Brain microvascular endothelial cell (primary cell): ENCODE data around the gene SERPINA4.
A peak's percentile ranks its signal among the peaks of the same experiment; 100 is the strongest.

Source experiments
- DNase-seq: peaks from one replicate; pipeline ENCODE4 v3.0.0-alpha.2; 2020
- H3K27ac ChIP-seq: fragments of 250-450 bp; sonication (Bioruptor Pico); 2 replicates; pipeline ENCODE4 v1.5.1; 2020; ENCODE audit warnings: mild to moderate bottlenecking, moderate library complexity
- H3K27me3 ChIP-seq: fragments of 250-450 bp; sonication (Bioruptor Pico); replicated peaks from 2 replicates; pipeline ENCODE4 v1.5.1; 2020; ENCODE audit warnings: mild to moderate bottlenecking
- H3K36me3 ChIP-seq: fragments of 250-450 bp; sonication (Bioruptor Pico); replicated peaks from 2 replicates; pipeline ENCODE4 v1.5.1; 2020; ENCODE audit warnings: mild to moderate bottlenecking
- H3K4me3 ChIP-seq: 2 replicates; pipeline ENCODE4 v1.5.1; 2011; ENCODE audit warnings: low read depth, mild to moderate bottlenecking, control low read depth, low read length, moderate library complexity
- CTCF ChIP-seq: IDR thresholded peaks from 2 replicates; pipeline ENCODE4 v1.5.1; 2011; ENCODE audit warnings: low read depth, mild to moderate bottlenecking, moderate library complexity, low read length, control low read depth, inconsistent platforms; ENCODE audit errors: missing control alignments
- in situ Hi-C: cut with HindIII; loops from 2 replicates; pipeline ENCODE4 v1.10.0; 2017; ENCODE audit warnings: low sequenced_read_pairs, low pct_ligation_motif_present

The SERPINA4 gene

GRCh38 chr14:94598506-94598815 is 37.2 kb downstream of the SERPINA4 start:
- H3K4me3 ChIP-seq: no peak overlapping the region
- no peak for DNase-seq
- peak overlapping the region; percentile 99 for H3K27ac ChIP-seq
- H3K36me3 ChIP-seq: no peaks in the 10 kb centered on the region
- no peak for TF ChIP-seq CTCF
- in situ Hi-C loops: no loop called here
- no peaks in the 10 kb centered on the region for H3K27me3 ChIP-seq

GRCh38 chr14:94598816-94599655 is 37.8 kb downstream of the SERPINA4 start:
- Histone ChIP-seq H3K27me3 (no peaks in the 10 kb centered on the region), H3K4me3 (no peak overlapping the region), H3K27ac (peak overlapping the region; percentile 99), H3K36me3 (no peaks in the 10 kb centered on the region)
- in situ Hi-C loops: no loop called here
- peak; percentile 98 for DNase-seq
- peak; percentile 63 for TF ChIP-seq CTCF

- TF ChIP-seq CTCF: no peak
- Histone ChIP-seq H3K36me3 (no peaks in the 10 kb centered on the region), H3K4me3 (no peak overlapping the region), H3K27ac (peak overlapping the region; percentile 99), H3K27me3 (no peaks in the 10 kb centered on the region)
- DNase-seq: peak; percentile 38
- in situ Hi-C loops: no loop called here
Measured at GRCh38 chr14:94599656-94600004, 38.4 kb downstream of the SERPINA4 start.

- H3K27ac ChIP-seq: peak overlapping the region; percentile 99
- in situ Hi-C loops: no loop called here
- no peaks in the 10 kb centered on the region for H3K36me3 ChIP-seq
- H3K27me3 ChIP-seq: no peaks in the 10 kb centered on the region
- no peak for TF ChIP-seq CTCF
- H3K4me3 ChIP-seq: no peak overlapping the region
- DNase-seq: no peak
Measured at GRCh38 chr14:94600148-94600545, 38.9 kb downstream of the SERPINA4 start.

GRCh38 chr14:94601884-94602391 is 40.7 kb downstream of the SERPINA4 start:
- H3K27me3 ChIP-seq: no peaks in the 10 kb centered on the region
- H3K36me3 ChIP-seq: no peaks in the 10 kb centered on the region
- peak overlapping the region; percentile 99 for H3K27ac ChIP-seq
- in situ Hi-C loops: no loop called here
- H3K4me3 ChIP-seq: no peak overlapping the region
- no peak for TF ChIP-seq CTCF
- peak; percentile 80 for DNase-seq

- TF ChIP-seq CTCF: no peak
- Histone ChIP-seq H3K36me3 (no peaks in the 10 kb centered on the region), H3K27ac (no peak overlapping the region), H3K27me3 (no peaks in the 10 kb centered on the region), H3K4me3 (no peak overlapping the region)
- in situ Hi-C loops: no loop called here
- DNase-seq: no peak
Measured at GRCh38 chr14:94602722-94603121, 41.5 kb downstream of the SERPINA4 start.
